B cell (primary cell): ENCODE results near the gene ADPRS.

Source experiments
- CTCF ChIP-seq: fragments of 200-600 bp; IDR thresholded peaks from one replicate; pipeline ENCODE4 v1.8.0; 2022; ENCODE audit warnings: antibody characterized with exemption, mild to moderate bottlenecking
- EZH2 ChIP-seq: IDR thresholded peaks from 2 replicates; pipeline ENCODE4 v1.6.1; 2012; ENCODE audit warnings: borderline replicate concordance, low read depth, mild to moderate bottlenecking, moderate library complexity, low read length; ENCODE audit not compliant: insufficient read depth, poor library complexity, severe bottlenecking

GRCh38 chr1:36067871-36068270, 20.8 kb upstream of the ADPRS start:
- TF ChIP-seq CTCF: no peak
- TF ChIP-seq EZH2: no peak
